Measurements from ENCODE around the gene MEP1A.

DNA sequence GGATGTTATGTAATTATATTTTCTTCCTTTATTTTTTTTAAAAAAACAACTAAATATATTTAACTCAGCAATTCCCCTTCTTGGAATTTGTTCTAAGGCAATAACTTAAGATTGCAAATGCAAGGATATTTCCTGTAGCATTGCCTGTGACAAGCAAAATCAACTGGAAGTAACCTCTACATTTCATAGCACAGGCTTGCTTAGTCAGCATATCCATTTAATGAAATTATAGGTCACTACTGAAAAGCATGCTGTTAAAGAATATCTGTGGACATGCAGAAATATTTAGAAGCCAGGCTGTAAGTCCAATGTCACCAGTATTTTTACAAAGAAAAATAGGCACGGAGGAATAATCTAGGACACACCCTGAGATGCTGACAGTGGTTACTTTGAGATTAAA is 8.7 kb upstream of the MEP1A start:
- no peak for TF ChIP-seq GATAD2B (IDR thresholded peaks at IDR 0.05; ENCODE audit: borderline replicate concordance)
- TF ChIP-seq CTCF (IDR thresholded peaks at IDR 0.05 in 2 of 3, conservative IDR thresholded peaks at IDR 0.05 in 1 of 3; ENCODE audit: insufficient read depth in 2 of 3, low read depth in 1 of 3, low read length in 3 of 3): no peak
- no peak for TF ChIP-seq PRDM10 (IDR thresholded peaks at IDR 0.05; ENCODE audit: partially characterized antibody)
- no peak for TF ChIP-seq TRIM28 (IDR thresholded peaks at IDR 0.05)
- no peak for TF ChIP-seq TARDBP (IDR thresholded peaks at IDR 0.05)
- TF ChIP-seq JUND (IDR thresholded peaks at IDR 0.05; ENCODE audit: borderline replicate concordance, low read depth, low read length): no peak
- no peak for TF ChIP-seq JUND (tag; IDR thresholded peaks at IDR 0.05; ENCODE audit: borderline replicate concordance, low read depth, low read length)
- TF ChIP-seq NFYB (IDR thresholded peaks at IDR 0.05; ENCODE audit: extremely low read depth, insufficient read length): no peak
- TF ChIP-seq POLR2AphosphoS5 (IDR thresholded peaks at IDR 0.05; ENCODE audit: control insufficient read depth, insufficient read depth, low read depth, low read length): no peak
- no peak for TF ChIP-seq FOXK2 (conservative IDR thresholded peaks at IDR 0.05 in 1 of 2, IDR thresholded peaks at IDR 0.05 in 1 of 2; ENCODE audit: low read depth in 2 of 2)
- TF ChIP-seq ZEB2 (IDR thresholded peaks at IDR 0.05): no peak
- no peak for TF ChIP-seq MTA1 (IDR thresholded peaks at IDR 0.05; ENCODE audit: borderline replicate concordance)

Data from K562 (cell line).